ENCODE measurements around the gene TRIM29.

The TRIM29 gene

GRCh38 chr11:120096369-120097191 lies 41.3 kb downstream of the TRIM29 start:
- Histone ChIP-seq H3K14ac (ENCODE audit: low read length) (no peak overlapping the region), H3K23ac (ENCODE audit: low read depth, low read length, poor library complexity) (no peak overlapping the region), H3K4me1 (ENCODE audit: control insufficient read depth in 2 of 2, insufficient read depth in 1 of 2, low read depth in 1 of 2, low read length in 2 of 2) (peaks cover 3 to 17% of the 10 kb centered on the region in 2 donors), H3K4ac (ENCODE audit: low read length) (no peak overlapping the region), H3K36me3 (replicated peaks in 1 of 2; ENCODE audit: control insufficient read depth in 2 of 2, insufficient read depth in 2 of 2, low read length in 2 of 2) (no peaks in the 10 kb centered on the region), H4K8ac (ENCODE audit: low read depth, low read length) (no peak overlapping the region), H3K4me3 (ENCODE audit: low read length in 2 of 2) (no peak overlapping the region), H3K79me1 (ENCODE audit: low read depth, low read length) (no peaks in the 10 kb centered on the region), H2AK5ac (ENCODE audit: low read depth, low read length) (peak overlapping the region; percentile 15), H3K4me2 (ENCODE audit: insufficient read depth, low read length, poor library complexity, severe bottlenecking) (peak overlapping the region; percentile 35), H2BK15ac (ENCODE audit: low read length) (no peak overlapping the region), H4K91ac (ENCODE audit: low read depth, low read length, poor library complexity) (no peak overlapping the region), H2BK120ac (ENCODE audit: low read depth, low read length) (no peak overlapping the region), H3K27ac (replicated peaks; ENCODE audit: low read length) (no peak overlapping the region), H3K9ac (ENCODE audit: low read depth, low read length, poor library complexity) (no peak overlapping the region), H3K27me3 (ENCODE audit: control insufficient read depth in 3 of 3, insufficient read depth in 3 of 3, low read depth in 1 of 3, low read length in 3 of 3) (peaks cover 0 to 54% (median 0%) of the 10 kb centered on the region in 3 experiments), H3K18ac (ENCODE audit: low read length) (peak overlapping the region; percentile 60), H3K9me3 (replicated peaks in 1 of 2; ENCODE audit: control insufficient read depth in 2 of 2, insufficient read depth in 1 of 2, low read depth in 1 of 2, low read length in 2 of 2) (no peaks in the 10 kb centered on the region), H2BK12ac (ENCODE audit: low read length) (no peak overlapping the region), H2AFZ (ENCODE audit: low read length) (peak overlapping the region; percentile 44), H2BK5ac (ENCODE audit: low read length) (no peak overlapping the region)
- no CpG with 5 or more reads among the region's 15 CpGs for WGBS, 2 donors (ENCODE audit: extremely low coverage in 2 of 2, insufficient read length in 2 of 2, insufficient replicate concordance in 1 of 2)
- peak; percentile 24 for DNase-seq (ENCODE audit: low spot score)

GRCh38 chr11:120095516-120095915 lies 42.4 kb downstream of the TRIM29 start:
- no peaks in the 10 kb centered on the region for H3K9me3 ChIP-seq (replicated peaks in 1 of 2; ENCODE audit: control insufficient read depth in 2 of 2, insufficient read depth in 1 of 2, low read depth in 1 of 2, low read length in 2 of 2)
- no peak overlapping the region for H3K4ac ChIP-seq (ENCODE audit: low read length)
- peak overlapping the region; percentile 12 for H2BK12ac ChIP-seq (ENCODE audit: low read length)
- H2BK120ac ChIP-seq (ENCODE audit: low read depth, low read length) = no peak overlapping the region
- WGBS, 2 donors (ENCODE audit: extremely low coverage in 2 of 2, insufficient read length in 2 of 2, insufficient replicate concordance in 1 of 2) = no CpG with 5 or more reads among the region's 3 CpGs
- H3K27me3 ChIP-seq (ENCODE audit: control insufficient read depth in 3 of 3, insufficient read depth in 3 of 3, low read depth in 1 of 3, low read length in 3 of 3) = peaks cover 0 to 50% (median 0%) of the 10 kb centered on the region in 3 experiments
- no peaks in the 10 kb centered on the region for H3K79me1 ChIP-seq (ENCODE audit: low read depth, low read length)
- no peak overlapping the region for H2BK5ac ChIP-seq (ENCODE audit: low read length)
- H4K8ac ChIP-seq (ENCODE audit: low read depth, low read length) = no peak overlapping the region
- H3K23ac ChIP-seq (ENCODE audit: low read depth, low read length, poor library complexity) = peak overlapping the region; percentile 8
- H2AK5ac ChIP-seq (ENCODE audit: low read depth, low read length) = peak overlapping the region; percentile 58
- DNase-seq (ENCODE audit: low spot score) = no peak
- no peak overlapping the region for H3K4me3 ChIP-seq (ENCODE audit: low read length in 2 of 2)
- H3K36me3 ChIP-seq (replicated peaks in 1 of 2; ENCODE audit: control insufficient read depth in 2 of 2, insufficient read depth in 2 of 2, low read length in 2 of 2) = no peaks in the 10 kb centered on the region
- H3K4me1 ChIP-seq (ENCODE audit: control insufficient read depth in 2 of 2, insufficient read depth in 1 of 2, low read depth in 1 of 2, low read length in 2 of 2) = peaks cover 3 to 17% of the 10 kb centered on the region in 2 donors
- no peak overlapping the region for H3K4me2 ChIP-seq (ENCODE audit: insufficient read depth, low read length, poor library complexity, severe bottlenecking)
- no peak overlapping the region for H4K91ac ChIP-seq (ENCODE audit: low read depth, low read length, poor library complexity)
- peak overlapping the region; percentile 53 for H3K18ac ChIP-seq (ENCODE audit: low read length)
- no peak overlapping the region for H3K14ac ChIP-seq (ENCODE audit: low read length)
- H3K27ac ChIP-seq (replicated peaks; ENCODE audit: low read length) = no peak overlapping the region
- H2AFZ ChIP-seq (ENCODE audit: low read length) = no peak overlapping the region
- peak overlapping the region; percentile 4 for H2BK15ac ChIP-seq (ENCODE audit: low read length)
- H3K9ac ChIP-seq (ENCODE audit: low read depth, low read length, poor library complexity) = no peak overlapping the region

- WGBS, 2 donors (ENCODE audit: extremely low coverage in 2 of 2, insufficient read length in 2 of 2, insufficient replicate concordance in 1 of 2) = no CpG with 5 or more reads among the region's 5 CpGs
- Histone ChIP-seq H3K4me3 (ENCODE audit: low read length in 2 of 2) (no peak overlapping the region), H2AFZ (ENCODE audit: low read length) (no peak overlapping the region), H2AK5ac (ENCODE audit: low read depth, low read length) (no peak overlapping the region), H3K9me3 (replicated peaks in 1 of 2; ENCODE audit: control insufficient read depth in 2 of 2, insufficient read depth in 1 of 2, low read depth in 1 of 2, low read length in 2 of 2) (no peaks in the 10 kb centered on the region), H4K91ac (ENCODE audit: low read depth, low read length, poor library complexity) (no peak overlapping the region), H3K79me1 (ENCODE audit: low read depth, low read length) (no peaks in the 10 kb centered on the region), H3K18ac (ENCODE audit: low read length) (no peak overlapping the region), H3K27ac (replicated peaks; ENCODE audit: low read length) (no peak overlapping the region), H2BK12ac (ENCODE audit: low read length) (no peak overlapping the region), H3K23ac (ENCODE audit: low read depth, low read length, poor library complexity) (no peak overlapping the region), H3K4me1 (ENCODE audit: control insufficient read depth in 2 of 2, insufficient read depth in 1 of 2, low read depth in 1 of 2, low read length in 2 of 2) (peaks cover 5 to 7% of the 10 kb centered on the region in 2 donors), H3K9ac (ENCODE audit: low read depth, low read length, poor library complexity) (no peak overlapping the region), H4K8ac (ENCODE audit: low read depth, low read length) (no peak overlapping the region), H3K14ac (ENCODE audit: low read length) (no peak overlapping the region), H3K27me3 (ENCODE audit: control insufficient read depth in 3 of 3, insufficient read depth in 3 of 3, low read depth in 1 of 3, low read length in 3 of 3) (peaks cover 0 to 39% (median 0%) of the 10 kb centered on the region in 3 experiments), H2BK5ac (ENCODE audit: low read length) (no peak overlapping the region), H3K4me2 (ENCODE audit: insufficient read depth, low read length, poor library complexity, severe bottlenecking) (no peak overlapping the region), H2BK120ac (ENCODE audit: low read depth, low read length) (no peak overlapping the region), H3K4ac (ENCODE audit: low read length) (no peak overlapping the region), H3K36me3 (replicated peaks in 1 of 2; ENCODE audit: control insufficient read depth in 2 of 2, insufficient read depth in 2 of 2, low read length in 2 of 2) (no peaks in the 10 kb centered on the region), H2BK15ac (ENCODE audit: low read length) (no peak overlapping the region)
- no peak for DNase-seq (ENCODE audit: low spot score)
These were observed 46.2 kb downstream of the TRIM29 start for GRCh38 chr11:120091701-120092100.

GRCh38 chr11:120091121-120091520 lies 46.8 kb downstream of the TRIM29 start:
- Histone ChIP-seq H2BK15ac (ENCODE audit: low read length) (no peak overlapping the region), H3K36me3 (replicated peaks in 1 of 2; ENCODE audit: control insufficient read depth in 2 of 2, insufficient read depth in 2 of 2, low read length in 2 of 2) (no peaks in the 10 kb centered on the region), H3K9me3 (replicated peaks in 1 of 2; ENCODE audit: control insufficient read depth in 2 of 2, insufficient read depth in 1 of 2, low read depth in 1 of 2, low read length in 2 of 2) (peaks cover 0 to 2% of the 10 kb centered on the region in 2 donors), H3K9ac (ENCODE audit: low read depth, low read length, poor library complexity) (no peak overlapping the region), H3K4me3 (ENCODE audit: low read length in 2 of 2) (no peak overlapping the region), H2BK5ac (ENCODE audit: low read length) (no peak overlapping the region), H3K18ac (ENCODE audit: low read length) (no peak overlapping the region), H2BK120ac (ENCODE audit: low read depth, low read length) (no peak overlapping the region), H2AFZ (ENCODE audit: low read length) (no peak overlapping the region), H3K14ac (ENCODE audit: low read length) (no peak overlapping the region), H4K8ac (ENCODE audit: low read depth, low read length) (no peak overlapping the region), H3K23ac (ENCODE audit: low read depth, low read length, poor library complexity) (no peak overlapping the region), H3K4me1 (ENCODE audit: control insufficient read depth in 2 of 2, insufficient read depth in 1 of 2, low read depth in 1 of 2, low read length in 2 of 2) (peaks cover 0 to 10% of the 10 kb centered on the region in 2 donors), H4K91ac (ENCODE audit: low read depth, low read length, poor library complexity) (no peak overlapping the region), H3K4ac (ENCODE audit: low read length) (no peak overlapping the region), H2AK5ac (ENCODE audit: low read depth, low read length) (no peak overlapping the region), H3K4me2 (ENCODE audit: insufficient read depth, low read length, poor library complexity, severe bottlenecking) (no peak overlapping the region), H2BK12ac (ENCODE audit: low read length) (no peak overlapping the region), H3K27me3 (ENCODE audit: control insufficient read depth in 3 of 3, insufficient read depth in 3 of 3, low read depth in 1 of 3, low read length in 3 of 3) (peaks cover 0 to 39% (median 0%) of the 10 kb centered on the region in 3 experiments), H3K27ac (replicated peaks; ENCODE audit: low read length) (no peak overlapping the region), H3K79me1 (ENCODE audit: low read depth, low read length) (no peaks in the 10 kb centered on the region)
- WGBS, 2 donors (ENCODE audit: extremely low coverage in 2 of 2, insufficient read length in 2 of 2, insufficient replicate concordance in 1 of 2) = no CpG with 5 or more reads among the region's 1 CpG
- DNase-seq (ENCODE audit: low spot score) = no peak

All from neuronal stem cell (in vitro differentiated cells).